ENCODE data around the gene ELK3. TPM values are rescaled to one million over a fixed set of nuclear protein-coding genes. Genes with fewer than 3 reads are reported as not detected.

The ELK3 gene
- total and polyA plus RNA-seq, 2 of the 13 experiments (the other 11 are each of a cell fraction or from before 2014, with no cell fraction given), result 2.9 to 3.2 TPM

GRCh38 chr12:96171905-96172304 is 22.3 kb upstream of the ELK3 start:
- H3K4me1 ChIP-seq (ENCODE audit: insufficient read depth, low read length), result no peaks in the 10 kb centered on the region
- no TSS peak for BruUV-seq (replicated peaks)
- WGBS (ENCODE audit: low lambda C conversion rate), result 84% methylated on average over 3 of the region's 3 CpGs
- no peak for DNase-seq (ENCODE audit: low spot score)
- intact Hi-C loops (cut with micrococcal nuclease; ENCODE audit: unreplicated experiment), result no loop called here
- CTCF ChIA-PET (ENCODE audit: low intra/inter-chr PET ratio, low total read pairs), result no interaction called here
- no peak overlapping the region for H3K9ac ChIP-seq (ENCODE audit: insufficient read depth, low read depth, low read length)
- no peak overlapping the region for H2AFZ ChIP-seq (ENCODE audit: low read length)
- no peaks in the 10 kb centered on the region for H3K36me3 ChIP-seq (replicated peaks in 1 of 2; ENCODE audit: control insufficient read depth in 1 of 2, insufficient read depth in 2 of 2, low read length in 2 of 2)
- POLR2A ChIA-PET, result no interaction called here
- H3K27me3 ChIP-seq (ENCODE audit: control insufficient read depth in 1 of 2, insufficient read depth in 2 of 2, low read length in 2 of 2), result peaks cover 0 to 21% of the 10 kb centered on the region in 2 experiments; a peak in 1 of 5 replicates
- no peaks in the 10 kb centered on the region for H4K20me1 ChIP-seq (ENCODE audit: insufficient read depth, low read length)
- in situ Hi-C loops (cut with HindIII; ENCODE audit: extremely low pct_ligation_motif_present, low pct_unique_long_range_greater_than_20kb), result no loop called here
- no peak for ATAC-seq
- H3K27ac ChIP-seq (ENCODE audit: extremely low read length, insufficient read depth, low read length), result no peak overlapping the region
- H3K4me2 ChIP-seq (ENCODE audit: low read depth, low read length), result no peak overlapping the region
- H3K79me2 ChIP-seq (ENCODE audit: insufficient read depth, low read length), result no peaks in the 10 kb centered on the region
- H3K9me3 ChIP-seq (ENCODE audit: low read length), result no peaks in the 10 kb centered on the region
- FAIRE-seq, result no peak
- no peak overlapping the region for H3K4me3 ChIP-seq (replicated peaks in 1 of 3; ENCODE audit: insufficient read depth in 1 of 3, low read depth in 2 of 3, low read length in 3 of 3)
- no peak for TF ChIP-seq SALL1 (CRISPR knock-in tag; IDR thresholded peaks at IDR 0.05)
- no peak for TF ChIP-seq SKIL (CRISPR knock-in tag; IDR thresholded peaks at IDR 0.05; ENCODE audit: borderline replicate concordance)
- no peak for TF ChIP-seq NFAT5 (CRISPR knock-in tag; IDR thresholded peaks at IDR 0.05)
- TF ChIP-seq ZNF17 (CRISPR knock-in tag; IDR thresholded peaks at IDR 0.05), result no peak
- TF ChIP-seq DNMT1 (CRISPR knock-in tag; IDR thresholded peaks at IDR 0.05), result no peak
- TF ChIP-seq ZMAT5 (CRISPR knock-in tag; IDR thresholded peaks at IDR 0.05; ENCODE audit: borderline replicate concordance, low read depth), result no peak
- no peak for TF ChIP-seq RELA (CRISPR knock-in tag; IDR thresholded peaks at IDR 0.05)
- TF ChIP-seq ZFP36L1 (CRISPR knock-in tag; IDR thresholded peaks at IDR 0.05), result no peak
- TF ChIP-seq ZNF253 (CRISPR knock-in tag; IDR thresholded peaks at IDR 0.05; ENCODE audit: borderline replicate concordance), result no peak
- no peak for TF ChIP-seq ZNF784 (CRISPR knock-in tag; IDR thresholded peaks at IDR 0.05; ENCODE audit: borderline replicate concordance)
- no peak for TF ChIP-seq NR2F2 (IDR thresholded peaks at IDR 0.05; ENCODE audit: borderline replicate concordance, low read depth)
- no peak for TF ChIP-seq ZNF282 (IDR thresholded peaks at IDR 0.05; ENCODE audit: partially characterized antibody)
- no peak for TF ChIP-seq PHF20 (CRISPR knock-in tag; IDR thresholded peaks at IDR 0.05)
- no peak for TF ChIP-seq HDAC1 (CRISPR knock-in tag; IDR thresholded peaks at IDR 0.05)
- no peak for TF ChIP-seq TRAFD1 (CRISPR knock-in tag; IDR thresholded peaks at IDR 0.05; ENCODE audit: borderline replicate concordance)

All from HepG2 (cell line).